ENCODE data around the gene PIK3R1. TPM values are rescaled to one million over a fixed set of nuclear protein-coding genes. Genes with fewer than 3 reads are reported as not detected.

PIK3R1 gene
- total and polyA plus RNA-seq, 2 experiments from 2014 or later, result 5.9 to 9.8 TPM

- ATAC-seq, result no peak
- no peak for DNase-seq (ENCODE audit: low spot score)
- Histone ChIP-seq H3K36me3 (ENCODE audit: insufficient read depth) (peaks cover 8% of the 10 kb centered on the region; the same call in 1 of the 2 replicates), H3K27ac (ENCODE audit: low read depth) (no peak overlapping the region), H4K20me1 (replicated peaks; ENCODE audit: insufficient read depth) (no peaks in the 10 kb centered on the region), H3K9me2 (ENCODE audit: insufficient read depth) (no peaks in the 10 kb centered on the region), H3K4me3 (no peak overlapping the region), H3K79me2 (replicated peaks; ENCODE audit: insufficient read depth) (no peaks in the 10 kb centered on the region), H3K4me2 (no peak overlapping the region), H3K27me3 (ENCODE audit: insufficient read depth) (no peaks in the 10 kb centered on the region), H2AFZ (no peak overlapping the region), H3K4me1 (ENCODE audit: insufficient read depth) (peaks cover 7% of the 10 kb centered on the region), H3F3A (replicated peaks; ENCODE audit: low read depth) (no peaks in the 10 kb centered on the region)
- Mint-ChIP-seq H3K4me1 (peaks cover 16% of the 10 kb centered on the region), H3K27me3 (ENCODE audit: insufficient read depth, low read depth, poor library complexity) (peaks cover 2% of the 10 kb centered on the region), H3K4me3 (no peak overlapping the region), H3K9me3 (no peaks in the 10 kb centered on the region), H3K27ac (no peak overlapping the region), H3K36me3 (ENCODE audit: low read depth) (peaks cover 24% of the 10 kb centered on the region)
- TF ChIP-seq ETS1 (IDR thresholded peaks at IDR 0.05) (no peak), EZH2 (IDR thresholded peaks at IDR 0.05; ENCODE audit: low read depth, unreplicated experiment) (no peak), JUNB (IDR thresholded peaks at IDR 0.05; ENCODE audit: unreplicated experiment) (no peak), ZNF331 (CRISPR knock-in tag; IDR thresholded peaks at IDR 0.05; ENCODE audit: low read depth) (no peak), ZNF114 (CRISPR knock-in tag; IDR thresholded peaks at IDR 0.05) (no peak), EZH2phosphoT487 (IDR thresholded peaks at IDR 0.05; ENCODE audit: unreplicated experiment) (no peak), REST (IDR thresholded peaks at IDR 0.05; ENCODE audit: unreplicated experiment) (no peak), CREB1 (CRISPR knock-in tag; IDR thresholded peaks at IDR 0.05; ENCODE audit: low read depth) (no peak), STAT1 (IDR thresholded peaks at IDR 0.05; ENCODE audit: unreplicated experiment) (no peak), NANOG (IDR thresholded peaks at IDR 0.05; ENCODE audit: borderline replicate concordance) (no peak), POLR2AphosphoS5 (IDR thresholded peaks at IDR 0.05; ENCODE audit: low read depth) (no peak), CTCF (conservative IDR thresholded peaks at IDR 0.05; ENCODE audit: low read depth in 2 of 2) (no peak), ZNF462 (CRISPR knock-in tag; IDR thresholded peaks at IDR 0.05) (no peak)
Measured at GRCh38 chr5:68277431-68277830, 61.9 kb downstream of the PIK3R1 start.
